ENCODE measurements around the gene APOBEC4. TPM values are rescaled to one million over a fixed set of nuclear protein-coding genes. Genes with fewer than 3 reads are reported as not detected.
"Not testable (repeated sequence)": the region's sequence is repeated elsewhere in the genome, so short reads cannot be mapped to it uniquely, and the experiment has no call there.

Gene APOBEC4, protein sequence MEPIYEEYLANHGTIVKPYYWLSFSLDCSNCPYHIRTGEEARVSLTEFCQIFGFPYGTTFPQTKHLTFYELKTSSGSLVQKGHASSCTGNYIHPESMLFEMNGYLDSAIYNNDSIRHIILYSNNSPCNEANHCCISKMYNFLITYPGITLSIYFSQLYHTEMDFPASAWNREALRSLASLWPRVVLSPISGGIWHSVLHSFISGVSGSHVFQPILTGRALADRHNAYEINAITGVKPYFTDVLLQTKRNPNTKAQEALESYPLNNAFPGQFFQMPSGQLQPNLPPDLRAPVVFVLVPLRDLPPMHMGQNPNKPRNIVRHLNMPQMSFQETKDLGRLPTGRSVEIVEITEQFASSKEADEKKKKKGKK
- total RNA-seq (2014; rRNA removed; shearing (Covaris generic); ENCODE audit: low replicate concordance): not detected in 2 replicates

GRCh38 chr1:183652547-183653461 lies at the start of gene APOBEC4:
APOBEC4 (minus strand) TSS chr1:183653316; CDS start chr1:183648781, 4,535 bp downstream.
- DNase-seq (ENCODE audit: low read depth): no peak
- in situ Hi-C loops (cut with HindIII; ENCODE audit: low pct_unique_long_range_greater_than_20kb, low sequenced_read_pairs): no loop called here

DNA sequence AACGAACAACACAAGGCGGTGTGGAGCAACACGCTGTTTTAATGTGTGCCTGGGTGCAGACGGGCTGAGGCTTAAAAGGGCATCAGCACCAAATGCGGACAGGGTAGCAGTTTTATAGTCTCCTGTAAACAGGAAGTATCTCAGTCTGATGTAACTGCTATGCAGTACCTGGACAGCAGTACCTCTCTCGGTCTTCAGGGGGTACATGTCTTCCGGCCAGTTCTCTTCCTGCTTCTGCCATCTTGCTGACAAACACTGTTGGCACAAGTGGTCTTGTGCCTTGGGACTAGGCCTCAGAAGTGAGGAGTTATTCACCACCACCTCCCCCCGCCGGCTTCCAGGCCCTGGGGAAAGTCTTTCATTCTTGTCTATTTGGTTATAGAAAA lies 49.7 kb upstream of the APOBEC4 start:
- DNase-seq (ENCODE audit: low read depth): no peak

GRCh38 chr1:183702087-183702812 lies 49.1 kb upstream of the APOBEC4 start:
- no peak for DNase-seq (ENCODE audit: low read depth)
- in situ Hi-C loops (cut with HindIII; ENCODE audit: low pct_unique_long_range_greater_than_20kb, low sequenced_read_pairs): no loop called here

More for the DNA sequence above, 49.7 kb upstream of the APOBEC4 start:
- in situ Hi-C loops (cut with HindIII; ENCODE audit: low pct_unique_long_range_greater_than_20kb, low sequenced_read_pairs): no loop called here

DNA sequence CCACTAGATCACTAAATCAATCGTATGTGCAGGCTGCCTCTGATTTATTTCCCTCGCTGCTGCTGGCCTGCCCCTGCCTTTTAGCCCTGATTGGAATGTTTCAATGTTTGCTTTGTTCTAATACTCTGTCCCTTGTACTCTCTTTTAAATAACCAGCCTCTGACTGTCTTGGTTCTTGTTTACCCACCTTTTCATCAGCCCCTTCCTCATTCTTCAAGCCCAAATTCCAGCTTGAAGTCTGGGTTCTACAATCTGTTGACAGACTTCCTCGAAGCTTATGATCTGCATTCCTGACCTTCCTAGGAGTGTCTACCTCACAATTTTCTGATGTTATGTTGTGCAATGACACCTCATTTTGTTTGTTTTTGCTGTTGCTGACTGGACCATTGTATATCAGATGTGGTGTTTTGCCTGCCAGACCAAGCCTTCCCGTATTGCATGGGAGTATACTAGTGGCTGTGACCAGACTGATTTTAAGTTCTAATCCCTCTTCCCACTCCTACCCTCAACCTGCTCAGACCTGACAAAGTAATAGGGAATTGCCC lies 46.6 kb upstream of the APOBEC4 start:
- in situ Hi-C loops (cut with HindIII; ENCODE audit: low pct_unique_long_range_greater_than_20kb, low sequenced_read_pairs): no loop called here
- no peak for DNase-seq (ENCODE audit: low read depth)

- in situ Hi-C loops (cut with HindIII; ENCODE audit: low pct_unique_long_range_greater_than_20kb, low sequenced_read_pairs): no loop called here
- DNase-seq (ENCODE audit: low read depth): no peak
Observed at GRCh38 chr1:183697814-183698590, 44.9 kb upstream of the APOBEC4 start.

GRCh38 chr1:183696981-183697380 lies 43.9 kb upstream of the APOBEC4 start:
- no peak for DNase-seq (ENCODE audit: low read depth)
- in situ Hi-C loops (cut with HindIII; ENCODE audit: low pct_unique_long_range_greater_than_20kb, low sequenced_read_pairs): no loop called here

- in situ Hi-C loops (cut with HindIII; ENCODE audit: low pct_unique_long_range_greater_than_20kb, low sequenced_read_pairs): no loop called here
Observed at GRCh38 chr1:183694755-183695154, 41.6 kb upstream of the APOBEC4 start.

GRCh38 chr1:183694066-183694465 lies 41.0 kb upstream of the APOBEC4 start:
- in situ Hi-C loops (cut with HindIII; ENCODE audit: low pct_unique_long_range_greater_than_20kb, low sequenced_read_pairs): no loop called here
- no peak for DNase-seq (ENCODE audit: low read depth)

More at GRCh38 chr1:183694755-183695154, 41.6 kb upstream of the APOBEC4 start:
- no peak for DNase-seq (ENCODE audit: low read depth)

DNA sequence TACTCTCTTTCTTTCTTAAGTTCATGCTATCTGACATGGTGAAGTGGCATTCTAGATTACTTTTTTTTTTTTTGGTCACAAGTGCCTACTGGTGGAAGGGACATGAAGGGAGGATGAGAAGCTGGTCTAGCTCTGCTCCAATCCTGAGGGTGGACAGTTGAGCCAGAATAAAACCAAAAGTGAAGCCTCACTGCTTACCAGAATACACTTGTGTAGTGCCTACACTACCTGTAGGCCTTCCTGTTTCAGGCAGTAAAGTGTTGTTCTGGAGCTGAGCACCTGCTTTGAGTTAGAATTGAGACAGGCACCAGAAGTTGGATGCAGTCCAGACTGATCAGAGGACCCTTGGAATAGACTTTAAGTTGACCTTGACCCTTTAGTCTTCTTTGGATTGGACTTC lies 40.4 kb upstream of the APOBEC4 start:
- in situ Hi-C loops (cut with HindIII; ENCODE audit: low pct_unique_long_range_greater_than_20kb, low sequenced_read_pairs): no loop called here

DNA sequence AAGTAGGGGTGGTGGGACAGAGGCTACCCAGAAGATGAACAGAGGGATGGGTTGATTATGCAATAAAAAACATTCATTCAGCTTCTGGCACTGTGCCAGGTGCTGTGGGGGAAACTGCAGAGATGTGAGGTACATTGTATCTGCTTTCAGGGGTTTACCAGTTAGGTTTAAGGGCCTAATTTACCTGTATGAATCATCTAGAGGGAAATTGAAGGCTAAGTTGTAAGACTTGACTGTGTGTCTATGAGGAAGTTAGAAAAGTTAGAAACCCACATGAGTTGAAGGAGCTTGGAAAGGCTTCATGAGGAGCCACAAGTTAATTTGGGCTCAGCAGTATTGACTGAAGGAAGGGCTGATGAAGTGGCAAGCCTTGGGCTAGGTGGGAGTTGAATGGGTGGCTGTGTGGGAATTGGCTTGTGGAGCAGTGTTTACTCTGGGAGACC lies 36.7 kb upstream of the APOBEC4 start:
- in situ Hi-C loops (cut with HindIII; ENCODE audit: low pct_unique_long_range_greater_than_20kb, low sequenced_read_pairs): no loop called here
- DNase-seq (ENCODE audit: low read depth): no peak

More for the DNA sequence above, 40.4 kb upstream of the APOBEC4 start:
- no peak for DNase-seq (ENCODE audit: low read depth)

DNA sequence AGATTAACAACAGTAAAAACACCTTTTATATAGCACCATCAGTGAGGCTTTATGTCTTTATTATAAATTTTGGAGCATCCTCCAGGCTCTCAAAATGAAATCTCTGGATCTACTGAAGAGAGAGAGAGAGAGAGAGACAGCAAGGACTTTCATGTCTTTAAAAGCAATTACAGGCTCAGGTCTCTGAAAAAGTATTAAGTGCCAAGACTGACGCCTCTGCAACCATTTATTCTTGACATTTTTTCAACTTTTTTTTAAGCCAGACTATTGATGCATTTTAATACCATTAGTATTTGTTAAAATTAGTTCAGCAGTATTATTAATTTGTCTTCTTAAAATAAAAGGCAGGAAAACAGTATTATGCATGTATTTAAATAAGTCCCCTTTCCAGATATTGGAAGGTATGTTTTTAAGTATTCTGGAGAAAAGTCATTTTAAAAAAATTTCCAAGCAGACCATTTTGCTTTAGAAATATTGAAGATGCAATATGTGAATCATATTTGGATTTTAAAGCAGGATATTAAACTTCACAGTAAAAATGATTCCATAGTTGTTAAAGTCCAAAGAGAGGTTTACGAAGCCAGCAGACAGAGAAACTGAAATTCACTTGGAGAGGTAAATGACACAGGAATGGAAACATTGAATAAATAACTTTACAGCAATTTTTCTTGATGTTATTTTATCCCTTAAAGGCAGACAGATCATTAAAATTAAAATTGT lies 35.4 kb upstream of the APOBEC4 start:
- in situ Hi-C loops (cut with HindIII; ENCODE audit: low pct_unique_long_range_greater_than_20kb, low sequenced_read_pairs): no loop called here
- DNase-seq (ENCODE audit: low read depth): no peak

DNA sequence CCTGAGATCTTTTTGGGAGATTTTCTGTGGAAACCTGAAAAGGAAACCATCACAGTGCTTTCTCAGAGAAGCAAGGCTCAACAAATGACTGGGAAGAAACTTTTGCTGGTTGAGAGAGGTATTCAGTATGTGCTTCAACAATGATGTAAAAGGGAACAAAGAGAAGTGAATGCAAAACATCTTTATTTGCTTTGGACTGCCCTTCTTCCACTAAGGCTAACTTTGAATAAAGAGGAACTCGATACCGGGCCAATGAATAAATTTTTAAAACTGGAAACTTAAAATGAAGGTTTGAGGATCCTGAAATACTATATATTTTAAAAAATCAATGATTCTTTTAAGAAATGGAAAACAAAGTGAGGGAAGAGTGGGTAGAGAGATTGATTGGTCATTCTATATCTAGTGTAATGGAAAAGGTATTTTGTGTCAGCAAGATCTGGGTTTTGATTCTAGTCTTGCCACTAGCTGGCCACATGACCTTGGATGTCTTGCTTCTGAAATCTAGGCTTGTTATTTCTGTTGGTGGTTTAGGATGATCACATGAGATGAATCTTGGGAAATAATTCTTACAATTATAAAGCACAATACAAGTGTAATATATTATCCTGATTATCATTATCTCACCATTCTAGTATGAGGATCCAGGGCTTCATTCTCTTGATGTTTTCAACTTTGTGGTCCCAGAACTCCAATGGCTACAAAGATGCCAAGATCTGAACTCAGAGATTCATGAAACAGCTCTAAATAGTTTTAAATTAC lies 34.6 kb upstream of the APOBEC4 start:
- in situ Hi-C loops (cut with HindIII; ENCODE audit: low pct_unique_long_range_greater_than_20kb, low sequenced_read_pairs): no loop called here
- DNase-seq (ENCODE audit: low read depth): no peak

- no peak for DNase-seq (ENCODE audit: low read depth)
- in situ Hi-C loops (cut with HindIII; ENCODE audit: low pct_unique_long_range_greater_than_20kb, low sequenced_read_pairs): no loop called here
Observed at GRCh38 chr1:183686229-183686628, 33.1 kb upstream of the APOBEC4 start.

GRCh38 chr1:183685112-183685713 lies 32.1 kb upstream of the APOBEC4 start:
- in situ Hi-C loops (cut with HindIII; ENCODE audit: low pct_unique_long_range_greater_than_20kb, low sequenced_read_pairs): no loop called here

GRCh38 chr1:183679363-183679762 lies 26.2 kb upstream of the APOBEC4 start:
- in situ Hi-C loops (cut with HindIII; ENCODE audit: low pct_unique_long_range_greater_than_20kb, low sequenced_read_pairs); DNase-seq (ENCODE audit: low read depth): not testable (repeated sequence)

More at GRCh38 chr1:183685112-183685713, 32.1 kb upstream of the APOBEC4 start:
- peak; percentile 21 for DNase-seq (ENCODE audit: low read depth)

DNA sequence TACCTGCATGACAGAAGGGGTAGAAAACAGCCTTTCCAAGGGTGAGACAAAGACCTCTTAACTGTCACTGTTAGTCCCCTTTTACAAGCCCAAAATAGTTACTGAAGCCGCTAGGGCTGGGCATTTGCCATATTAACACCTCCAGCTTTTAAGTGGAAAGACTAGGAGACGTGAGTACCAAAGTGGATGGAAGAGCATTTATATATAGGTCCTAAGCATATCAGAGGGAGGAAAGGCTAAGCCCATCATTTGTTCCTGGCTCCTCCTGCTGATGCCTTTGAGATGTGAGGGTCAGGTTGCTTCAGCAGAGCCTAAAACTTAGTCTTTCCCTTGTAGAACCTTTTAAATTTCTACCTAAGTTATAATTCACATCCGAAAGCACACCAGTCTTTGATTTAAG lies 25.7 kb upstream of the APOBEC4 start:
- no peak for DNase-seq (ENCODE audit: low read depth)
- in situ Hi-C loops (cut with HindIII; ENCODE audit: low pct_unique_long_range_greater_than_20kb, low sequenced_read_pairs): no loop called here
